ENCODE measurements around the gene KIR2DL3. TPM values are rescaled to one million over a fixed set of nuclear protein-coding genes. Genes with fewer than 3 reads are reported as not detected.

Gene KIR2DL3
- total RNA-seq, 1 experiment from 2014 or later = not detected

GRCh38 chr19:54731191-54731590, 7.1 kb upstream of the KIR2DL3 start:
- H3K4ac ChIP-seq (ENCODE audit: low read depth, low read length) = no peak overlapping the region
- no peak overlapping the region for H2AK5ac ChIP-seq (ENCODE audit: insufficient read length, low read length)
- H3K14ac ChIP-seq (ENCODE audit: insufficient read depth, low read length) = no peak overlapping the region
- no peaks in the 10 kb centered on the region for H3K4me1 ChIP-seq (ENCODE audit: insufficient read depth, low read length)
- no peak overlapping the region for H2BK12ac ChIP-seq (ENCODE audit: insufficient read length, low read depth, low read length)
- Mint-ChIP-seq H3K4me1 (no peaks in the 10 kb centered on the region), H3K4me3 (no peak overlapping the region), H3K27ac (no peak overlapping the region), H3K36me3 (ENCODE audit: insufficient read depth in 1 of 3, low read depth in 3 of 3) (peaks cover 17 to 43% (median 17%) of the 10 kb centered on the region in 3 experiments), H3K9me3 (peaks cover 94 to 98% of the 10 kb centered on the region in 2 experiments), H3K27me3 (ENCODE audit: low read depth) (peaks cover 8% of the 10 kb centered on the region)
- H2BK15ac ChIP-seq (ENCODE audit: low read depth, low read length) = no peak overlapping the region
- no peak overlapping the region for H2BK120ac ChIP-seq (ENCODE audit: low read depth, low read length, poor library complexity, severe bottlenecking)
- H3K27me3 ChIP-seq (ENCODE audit: insufficient read depth, low read length) = no peaks in the 10 kb centered on the region
- H4K8ac ChIP-seq (replicated peaks; ENCODE audit: insufficient read length, low read depth, low read length) = no peak overlapping the region
- no peak overlapping the region for H4K91ac ChIP-seq (ENCODE audit: insufficient read length, low read depth, low read length)
- H2BK5ac ChIP-seq (ENCODE audit: insufficient read length, low read length) = no peak overlapping the region
- DNase-seq = no peak
- H3K79me1 ChIP-seq (ENCODE audit: insufficient read depth, low read depth, low read length, poor library complexity, severe bottlenecking) = no peaks in the 10 kb centered on the region
- H3K18ac ChIP-seq (ENCODE audit: insufficient read length, low read depth, low read length) = no peak overlapping the region
- TF ChIP-seq CTCF (conservative IDR thresholded peaks at IDR 0.05) = no peak
- no peaks in the 10 kb centered on the region for H3K79me2 ChIP-seq (ENCODE audit: insufficient read depth, low read length)
- H3K27ac ChIP-seq (ENCODE audit: insufficient read length, low read depth, low read length) = no peak overlapping the region
- H3K4me2 ChIP-seq (ENCODE audit: insufficient read depth, insufficient read length, low read length) = no peak overlapping the region
- no peak overlapping the region for H3K23ac ChIP-seq (ENCODE audit: insufficient read length, low read depth, low read length)
- no peak overlapping the region for H2BK20ac ChIP-seq (ENCODE audit: low read depth, low read length, poor library complexity, severe bottlenecking)
- H4K20me1 ChIP-seq (ENCODE audit: control insufficient read depth, insufficient read depth, insufficient read length) = no peaks in the 10 kb centered on the region
- no peak overlapping the region for H2AFZ ChIP-seq (ENCODE audit: low read length)
- no peak overlapping the region for H3K9ac ChIP-seq (ENCODE audit: extremely low read depth, insufficient read length, low read length)
- no peak overlapping the region for H3T11ph ChIP-seq (ENCODE audit: low read length)
- H3K9me3 ChIP-seq (ENCODE audit: control insufficient read depth, low read depth, low read length) = peaks cover 93% of the 10 kb centered on the region
- H4K5ac ChIP-seq (ENCODE audit: insufficient read length, low read depth, low read length) = no peak overlapping the region
- no peak overlapping the region for H3K56ac ChIP-seq (ENCODE audit: insufficient read length, low read depth, low read length)
- no peaks in the 10 kb centered on the region for H3K23me2 ChIP-seq (ENCODE audit: insufficient read length, low read depth, low read length, poor library complexity, severe bottlenecking)
- no CpG with 5 or more reads among the region's 8 CpGs for WGBS (ENCODE audit: extremely low coverage, insufficient read length, low lambda C conversion rate)

Measured in H9 (cell line).